Spleen (tissue), 11 donors: ENCODE measurements around the gene ALX4. TPM values are rescaled to one million over a fixed set of nuclear protein-coding genes. Genes with fewer than 3 reads are reported as not detected.

ENCODE experiments used
- DNase-seq: peaks from one replicate; pipeline ENCODE4 v3.0.0-alpha.2; 2020
- H3K27ac ChIP-seq, 8 donors: fragments of 200-600 bp; sonication (generic) in 7 of 8; 1 replicate in 4 of 8; 2 replicates in 4 of 8; pipeline versions ENCODE4 v1.5.0 to v1.8.0; 2016 to 2021; ENCODE audit warnings: inconsistent platforms in 4 of 8, mild to moderate bottlenecking in 4 of 8, moderate library complexity in 1 of 8
- H3K27me3 ChIP-seq, 7 donors: fragments of 200-600 bp; sonication (generic) in 6 of 7; replicated peaks in 1 of 7; 1 replicate in 4 of 7; 2 replicates in 3 of 7; pipeline versions ENCODE4 v1.5.0 to v1.8.0; 2016 to 2021; ENCODE audit warnings: inconsistent platforms in 3 of 7, mild to moderate bottlenecking in 1 of 7
- H3K36me3 ChIP-seq, 6 donors: fragments of 200-600 bp; sonication (generic) in 5 of 6; 1 replicate in 4 of 6; 2 replicates in 2 of 6; pipeline versions ENCODE4 v1.5.0 to v1.8.0; 2016 to 2021; ENCODE audit warnings: inconsistent platforms in 2 of 6
- H3K4me1 ChIP-seq, 6 donors: fragments of 200-600 bp; sonication (generic) in 5 of 6; 1 replicate in 3 of 6; 2 replicates in 3 of 6; pipeline versions ENCODE4 v1.5.0 to v1.8.0; 2016 to 2021; ENCODE audit warnings: inconsistent platforms in 3 of 6
- H3K4me3 ChIP-seq, 8 donors: fragments of 200-600 bp; sonication (generic) in 7 of 8; 1 replicate in 4 of 8; 2 replicates in 4 of 8; pipeline versions ENCODE4 v1.5.0 to v1.8.0; 2016 to 2021; ENCODE audit warnings: inconsistent platforms in 4 of 8, mild to moderate bottlenecking in 4 of 8, moderate library complexity in 2 of 8
- H3K9me3 ChIP-seq, 8 donors: fragments of 200-600 bp; sonication (generic) in 7 of 8; 1 replicate in 4 of 8; 2 replicates in 4 of 8; pipeline versions ENCODE4 v1.5.0 to v1.8.0; 2016 to 2021; ENCODE audit warnings: inconsistent platforms in 4 of 8
- POLR2A ChIP-seq, 3 donors: fragments of 450-650 bp; IDR thresholded peaks; one replicate each; pipeline ENCODE4 v1.5.1; 2017; ENCODE audit warnings: antibody characterized with exemption in 3 of 3, mild to moderate bottlenecking in 1 of 3
- POLR2AphosphoS5 ChIP-seq, 3 donors: sonication (generic); formaldehyde crosslinking; IDR thresholded peaks; one replicate each; pipeline ENCODE4 v1.5.1; 2017; ENCODE audit warnings: antibody characterized with exemption in 3 of 3
- WGBS, 5 donors: extraction: QIAGEN DNeasy Blood & Tissue Kit in 3 of 5; methylation state at CpG; one replicate each; pipeline versions ENCODE4 v1.1.5 to v1.1.7; 2013 to 2018; 5-methylcytosine and 5-hydroxymethylcytosine counted together
- intact Hi-C: fragments of 100-400 bp; cut with DNase I; formaldehyde crosslinking; loops from one replicate; pipeline ENCODE4 v1.15.0; 2023; ENCODE audit warnings: low total_unique reads
- polyA plus RNA-seq, 3 donors: library from polyadenylated mRNA; stranded (reverse); fragments of 200-250 nt; gene quantifications; one replicate each; pipeline ENCODE4 v1.2.1, GENCODE V29; 2013
- total RNA-seq, 7 donors: library from RNA; depleted of rRNA in 3 of 7; stranded (reverse); fragments of >200 nt in 3 of 7; fragmentation: NEBNext Ultra II Directional in 4 of 7; extraction: Animal tissue kit (Norgen Biotek cat#: 25700) in 4 of 7; gene quantifications; one replicate each; pipeline versions ENCODE4 v1.1.0 to v1.2.1, GENCODE V29; 2016 to 2021
- TF ChIP-seq, protein P1 (sequence below), 11 experiments: fragments of 200-600 bp in 7 of 11; fragments of 450-650 bp in 4 of 11; sonication (generic) in 4 of 11; IDR thresholded peaks in 8 of 11; conservative IDR thresholded peaks in 3 of 11; 1 replicate in 7 of 11; 2 replicates in 4 of 11; pipeline versions ENCODE4 v1.4.0 to v1.8.0; 2016 to 2021; ENCODE audit warnings: antibody characterized with exemption in 11 of 11, inconsistent platforms in 4 of 11, mild to moderate bottlenecking in 1 of 11
- donor health status: healthy with polysubstance abuse.
- donor health status: DM: no; HTN: no; CAD: no; lungs with moderate emphysema.
- donor health status: DM: no; HTN: no; CAD: no.
- donor health status: Bipolar disorder and iron deficiency.
- donor health status: healthy.
- donor health status: DM: no; HTN: no; CAD: no.
- donor health status: DM: yes; HTN: yes; CAD: no.

The ALX4 gene
- total and polyA plus RNA-seq, 10 donors: 0.11 TPM; not detected in 9

GRCh38 chr11:44315947-44316658, 6.2 kb upstream of the ALX4 start:
- Histone ChIP-seq H3K4me1 (peaks cover 2 to 40% (median 24%) of the 10 kb centered on the region in 6 donors), H3K27me3 (peaks cover 14 to 100% (median 96%) of the 10 kb centered on the region in 7 donors), H3K4me3 (peak overlapping the region in 6 of 8 donors; percentile 6 to 60 (median 25)), H3K9me3 (peaks cover 0 to 4% (median 0%) of the 10 kb centered on the region in 8 donors), H3K27ac (no peak overlapping the region), H3K36me3 (no peaks in the 10 kb centered on the region)
- 4 to 8% (median 5%) methylated on average over 10 to 63 of the region's 63 CpGs for WGBS, 5 donors
- no peak for TF ChIP-seq POLR2AphosphoS5 (IDR thresholded peaks at IDR 0.05)
- TF ChIP-seq, protein P1, sequence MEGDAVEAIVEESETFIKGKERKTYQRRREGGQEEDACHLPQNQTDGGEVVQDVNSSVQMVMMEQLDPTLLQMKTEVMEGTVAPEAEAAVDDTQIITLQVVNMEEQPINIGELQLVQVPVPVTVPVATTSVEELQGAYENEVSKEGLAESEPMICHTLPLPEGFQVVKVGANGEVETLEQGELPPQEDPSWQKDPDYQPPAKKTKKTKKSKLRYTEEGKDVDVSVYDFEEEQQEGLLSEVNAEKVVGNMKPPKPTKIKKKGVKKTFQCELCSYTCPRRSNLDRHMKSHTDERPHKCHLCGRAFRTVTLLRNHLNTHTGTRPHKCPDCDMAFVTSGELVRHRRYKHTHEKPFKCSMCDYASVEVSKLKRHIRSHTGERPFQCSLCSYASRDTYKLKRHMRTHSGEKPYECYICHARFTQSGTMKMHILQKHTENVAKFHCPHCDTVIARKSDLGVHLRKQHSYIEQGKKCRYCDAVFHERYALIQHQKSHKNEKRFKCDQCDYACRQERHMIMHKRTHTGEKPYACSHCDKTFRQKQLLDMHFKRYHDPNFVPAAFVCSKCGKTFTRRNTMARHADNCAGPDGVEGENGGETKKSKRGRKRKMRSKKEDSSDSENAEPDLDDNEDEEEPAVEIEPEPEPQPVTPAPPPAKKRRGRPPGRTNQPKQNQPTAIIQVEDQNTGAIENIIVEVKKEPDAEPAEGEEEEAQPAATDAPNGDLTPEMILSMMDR (IDR thresholded peaks at IDR 0.05 in 8 of 11, conservative IDR thresholded peaks at IDR 0.05 in 3 of 11): peak in 1 of 11 experiments; percentile 10
- DNase-seq: peak; percentile 69
- intact Hi-C loops: no loop called here

- DNase-seq: no peak
- Histone ChIP-seq H3K4me3 (no peak overlapping the region), H3K9me3 (peaks cover 0 to 4% (median 0%) of the 10 kb centered on the region in 8 donors), H3K4me1 (peaks cover 5 to 48% (median 34%) of the 10 kb centered on the region in 6 donors), H3K27me3 (peaks cover 18 to 100% (median 97%) of the 10 kb centered on the region in 7 donors), H3K27ac (no peak overlapping the region), H3K36me3 (no peaks in the 10 kb centered on the region)
- 7 to 18% (median 14%) methylated on average over 2 of the region's 2 CpGs for whole genome bisulfite sequencing, 5 donors
- intact Hi-C loops: no loop called here
- TF ChIP-seq POLR2AphosphoS5 (IDR thresholded peaks at IDR 0.05): no peak
Measured at GRCh38 chr11:44314733-44315132, 4.8 kb upstream of the ALX4 start.

DNA sequence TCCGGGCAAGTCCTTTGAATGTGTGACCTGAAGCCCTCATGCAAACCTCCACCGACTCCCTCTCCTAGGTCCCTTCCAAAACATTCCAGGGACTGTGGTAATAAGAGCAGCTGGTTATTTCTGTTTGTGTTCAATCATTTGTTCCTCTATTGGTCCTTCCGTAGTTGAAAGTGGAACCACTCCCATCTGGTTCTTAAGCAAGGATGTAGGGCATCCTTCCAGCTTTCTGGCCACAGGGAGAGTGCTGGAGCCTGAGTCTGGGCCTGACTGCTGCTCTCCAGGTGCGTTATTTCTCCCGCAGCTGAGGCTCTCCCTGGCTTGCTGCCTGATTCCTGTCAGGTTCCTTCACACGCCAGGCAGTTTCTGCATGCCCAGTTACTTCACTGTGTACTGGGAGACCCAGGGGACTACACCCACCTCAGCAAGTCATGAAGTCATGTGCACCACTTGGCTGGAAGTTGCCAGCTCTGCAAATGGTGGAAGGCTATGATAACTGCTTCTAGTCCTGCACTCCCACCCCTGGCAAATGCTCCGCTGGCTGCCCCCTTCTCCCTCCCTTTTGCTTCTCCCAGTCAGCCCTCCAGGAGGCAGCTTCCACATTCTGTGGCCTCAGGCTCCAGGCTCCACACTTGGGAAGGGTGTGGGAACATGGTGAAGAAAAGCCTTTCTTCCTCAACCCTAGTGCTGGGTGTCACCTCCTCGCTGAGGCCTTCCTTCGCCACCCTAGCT, 4.0 kb upstream of the ALX4 start:
- H3K36me3 ChIP-seq: no peaks in the 10 kb centered on the region
- intact Hi-C loops: no loop called here
- H3K4me3 ChIP-seq: no peak overlapping the region
- H3K9me3 ChIP-seq: peaks cover 0 to 4% (median 0%) of the 10 kb centered on the region in 8 donors
- H3K27ac ChIP-seq: no peak overlapping the region
- TF ChIP-seq, protein P1 (IDR thresholded peaks at IDR 0.05 in 8 of 11, conservative IDR thresholded peaks at IDR 0.05 in 3 of 11): no peak
- TF ChIP-seq POLR2AphosphoS5 (IDR thresholded peaks at IDR 0.05) (no peak), POLR2A (IDR thresholded peaks at IDR 0.05) (no peak)
- 12 to 20% (median 17%) methylated on average over 9 of the region's 9 CpGs for WGBS, 5 donors
- peaks cover 18 to 100% (median 97%) of the 10 kb centered on the region in 7 donors for H3K27me3 ChIP-seq
- DNase-seq: no peak
- H3K4me1 ChIP-seq: peaks cover 9 to 48% (median 37%) of the 10 kb centered on the region in 6 donors

DNA sequence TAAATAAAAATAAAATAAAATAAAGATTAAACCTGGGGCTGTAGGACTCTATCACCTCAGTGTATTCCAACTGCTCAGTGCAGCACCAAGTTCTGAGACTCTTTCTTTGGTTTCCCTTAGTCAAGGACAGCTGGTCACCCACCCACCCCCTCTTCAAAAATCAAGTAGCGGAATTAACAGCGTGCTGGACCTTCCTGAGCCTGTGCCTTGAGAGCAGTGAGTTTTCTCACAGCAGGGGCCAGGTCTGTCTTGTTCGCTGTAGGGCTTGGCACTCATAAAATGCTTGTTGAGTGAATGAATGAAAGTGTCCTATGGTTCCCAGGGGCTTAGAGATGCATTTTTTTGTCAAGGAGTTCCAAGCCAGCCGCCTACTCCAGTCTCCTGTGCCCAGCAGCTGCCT, 2.9 kb upstream of the ALX4 start:
- intact Hi-C loops: no loop called here
- H3K27me3 ChIP-seq: peaks cover 18 to 100% (median 96%) of the 10 kb centered on the region in 7 donors
- no peak overlapping the region for H3K27ac ChIP-seq
- no peak overlapping the region for H3K4me3 ChIP-seq
- DNase-seq: no peak
- 15 to 36% (median 22%) methylated on average over 4 of the region's 4 CpGs for WGBS, 5 donors
- peaks cover 0 to 4% (median 0%) of the 10 kb centered on the region in 8 donors for H3K9me3 ChIP-seq
- peaks cover 9 to 50% (median 39%) of the 10 kb centered on the region in 6 donors for H3K4me1 ChIP-seq
- no peaks in the 10 kb centered on the region for H3K36me3 ChIP-seq
- no peak for TF ChIP-seq POLR2A (IDR thresholded peaks at IDR 0.05)
